ENCODE measurements around the gene APOL5.
A peak's percentile ranks its signal among the peaks of the same experiment; 100 is the strongest.

APOL5 gene

GRCh38 chr22:35703861-35704584 is 13.6 kb upstream of the APOL5 start:
- Histone ChIP-seq H3K36me3 (ENCODE audit: control insufficient read depth, insufficient read depth, low read length) (no peaks in the 10 kb centered on the region), H3K27me3 (replicated peaks; ENCODE audit: control insufficient read depth, insufficient read depth, low read length) (no peaks in the 10 kb centered on the region), H3K4me3 (replicated peaks; ENCODE audit: low read depth, low read length) (no peak overlapping the region)
- no peak for DNase-seq (ENCODE audit: extremely low read depth, insufficient read length)
- no peak for TF ChIP-seq CTCF (IDR thresholded peaks at IDR 0.05; ENCODE audit: insufficient read depth, low read length, poor library complexity, severe bottlenecking)

- Histone ChIP-seq H3K27me3 (replicated peaks; ENCODE audit: control insufficient read depth, insufficient read depth, low read length) (no peaks in the 10 kb centered on the region), H3K36me3 (ENCODE audit: control insufficient read depth, insufficient read depth, low read length) (no peaks in the 10 kb centered on the region), H3K4me3 (replicated peaks; ENCODE audit: low read depth, low read length) (no peak overlapping the region)
- DNase-seq (ENCODE audit: extremely low read depth, insufficient read length) = no peak
- no peak for TF ChIP-seq CTCF (IDR thresholded peaks at IDR 0.05; ENCODE audit: insufficient read depth, low read length, poor library complexity, severe bottlenecking)
Measured at GRCh38 chr22:35705141-35705540, 12.5 kb upstream of the APOL5 start.

GRCh38 chr22:35708453-35708852 is 9.2 kb upstream of the APOL5 start:
- no peak overlapping the region for H3K4me3 ChIP-seq (replicated peaks; ENCODE audit: low read depth, low read length)
- H3K36me3 ChIP-seq (ENCODE audit: control insufficient read depth, insufficient read depth, low read length) = no peaks in the 10 kb centered on the region
- no peaks in the 10 kb centered on the region for H3K27me3 ChIP-seq (replicated peaks; ENCODE audit: control insufficient read depth, insufficient read depth, low read length)
- no peak for DNase-seq (ENCODE audit: extremely low read depth, insufficient read length)
- TF ChIP-seq CTCF (IDR thresholded peaks at IDR 0.05; ENCODE audit: insufficient read depth, low read length, poor library complexity, severe bottlenecking) = no peak

- Histone ChIP-seq H3K4me3 (replicated peaks; ENCODE audit: low read depth, low read length) (no peak overlapping the region), H3K36me3 (ENCODE audit: control insufficient read depth, insufficient read depth, low read length) (no peaks in the 10 kb centered on the region), H3K27me3 (replicated peaks; ENCODE audit: control insufficient read depth, insufficient read depth, low read length) (no peaks in the 10 kb centered on the region)
- TF ChIP-seq CTCF (IDR thresholded peaks at IDR 0.05; ENCODE audit: insufficient read depth, low read length, poor library complexity, severe bottlenecking) = no peak
- no peak for DNase-seq (ENCODE audit: extremely low read depth, insufficient read length)
Measured at GRCh38 chr22:35708917-35709316, 8.8 kb upstream of the APOL5 start.

GRCh38 chr22:35711336-35711735 is 6.3 kb upstream of the APOL5 start:
- no peak for TF ChIP-seq CTCF (IDR thresholded peaks at IDR 0.05; ENCODE audit: insufficient read depth, low read length, poor library complexity, severe bottlenecking)
- Histone ChIP-seq H3K36me3 (ENCODE audit: control insufficient read depth, insufficient read depth, low read length) (no peaks in the 10 kb centered on the region), H3K4me3 (replicated peaks; ENCODE audit: low read depth, low read length) (no peak overlapping the region), H3K27me3 (replicated peaks; ENCODE audit: control insufficient read depth, insufficient read depth, low read length) (no peaks in the 10 kb centered on the region; the same call in 1 of the 2 replicates)
- no peak for DNase-seq (ENCODE audit: extremely low read depth, insufficient read length)

GRCh38 chr22:35712672-35713071 is 5.0 kb upstream of the APOL5 start:
- peak; percentile 4 for TF ChIP-seq CTCF (IDR thresholded peaks at IDR 0.05; ENCODE audit: insufficient read depth, low read length, poor library complexity, severe bottlenecking)
- no peak for DNase-seq (ENCODE audit: extremely low read depth, insufficient read length)
- no peak overlapping the region for H3K4me3 ChIP-seq (replicated peaks; ENCODE audit: low read depth, low read length)
- no peaks in the 10 kb centered on the region; the same call in 1 of the 2 replicates for H3K27me3 ChIP-seq (replicated peaks; ENCODE audit: control insufficient read depth, insufficient read depth, low read length)
- H3K36me3 ChIP-seq (ENCODE audit: control insufficient read depth, insufficient read depth, low read length) = no peaks in the 10 kb centered on the region
